GM23248 (cell line): Measurements from ENCODE around the gene CYP26B1.

Source experiments
- EZH2 ChIP-seq: fragments of 200-600 bp; sonication (generic); IDR thresholded peaks from 2 replicates; pipeline ENCODE4 v1.6.1; 2018; ENCODE audit warnings: antibody characterized with exemption, mild to moderate bottlenecking; ENCODE audit not compliant: insufficient read depth, poor library complexity, severe bottlenecking
- EZH2phosphoT487 ChIP-seq: fragments of 200-600 bp; sonication (generic); IDR thresholded peaks from 2 replicates; pipeline ENCODE4 v1.6.1; 2018; ENCODE audit warnings: antibody characterized with exemption, moderate library complexity, mild to moderate bottlenecking, low read depth; ENCODE audit not compliant: insufficient read depth

DNA sequence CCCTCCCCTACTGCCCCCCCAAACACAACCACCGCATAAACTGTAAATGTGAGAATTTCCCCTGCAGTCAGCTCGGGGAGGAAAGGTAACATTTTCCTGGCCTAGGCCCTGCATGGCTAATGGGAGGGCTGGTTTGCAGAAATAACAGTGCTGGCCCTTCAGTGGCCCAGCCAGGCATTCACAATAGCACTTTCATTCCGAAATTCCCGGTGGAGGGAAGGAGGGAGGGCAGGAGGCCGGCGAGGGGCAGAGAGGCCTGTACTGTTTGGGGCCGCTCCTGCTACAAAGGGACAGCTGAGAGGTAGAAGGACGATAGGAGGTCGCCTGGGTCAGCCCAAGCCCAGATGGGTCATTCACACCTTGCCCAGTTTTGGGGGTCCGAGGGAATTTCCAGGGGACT, 11.3 kb downstream of the CYP26B1 start:
- no peak for TF ChIP-seq EZH2
- no peak for TF ChIP-seq EZH2phosphoT487
